Stomach smooth muscle (tissue), 2 donors: ENCODE measurements around the gene GIT2.

ENCODE experiments used
- H3K27ac ChIP-seq: one replicate; pipeline ENCODE4 v1.7.0; 2013; ENCODE audit warnings: mild to moderate bottlenecking, low read length, inconsistent platforms
- H3K27me3 ChIP-seq, 2 donors: one replicate each; pipeline ENCODE4 v1.7.0; 2013; ENCODE audit warnings: low read length in 2 of 2; ENCODE audit not compliant: insufficient read depth in 2 of 2, control insufficient read depth in 1 of 2
- H3K36me3 ChIP-seq, 2 donors: one replicate each; pipeline ENCODE4 v1.7.0; 2013; ENCODE audit warnings: low read length in 2 of 2; ENCODE audit not compliant: control insufficient read depth in 2 of 2, insufficient read depth in 2 of 2
- H3K4me1 ChIP-seq: one replicate; pipeline ENCODE4 v1.7.0; 2013; ENCODE audit warnings: low read length; ENCODE audit not compliant: control insufficient read depth, insufficient read depth
- H3K4me3 ChIP-seq, 2 donors: one replicate each; pipeline ENCODE4 v1.7.0; 2013; ENCODE audit warnings: low read length in 2 of 2
- H3K9ac ChIP-seq, 2 donors: one replicate each; pipeline ENCODE4 v1.7.0; 2013; ENCODE audit warnings: low read length in 2 of 2, mild to moderate bottlenecking in 1 of 2
- H3K9me3 ChIP-seq, 2 donors: one replicate each; pipeline ENCODE4 v1.7.0; 2013; ENCODE audit warnings: low read length in 2 of 2; ENCODE audit not compliant: control insufficient read depth in 2 of 2
- donor health status: healthy.
- donor health status: Pancreatic carcinoma.

The GIT2 gene

DNA sequence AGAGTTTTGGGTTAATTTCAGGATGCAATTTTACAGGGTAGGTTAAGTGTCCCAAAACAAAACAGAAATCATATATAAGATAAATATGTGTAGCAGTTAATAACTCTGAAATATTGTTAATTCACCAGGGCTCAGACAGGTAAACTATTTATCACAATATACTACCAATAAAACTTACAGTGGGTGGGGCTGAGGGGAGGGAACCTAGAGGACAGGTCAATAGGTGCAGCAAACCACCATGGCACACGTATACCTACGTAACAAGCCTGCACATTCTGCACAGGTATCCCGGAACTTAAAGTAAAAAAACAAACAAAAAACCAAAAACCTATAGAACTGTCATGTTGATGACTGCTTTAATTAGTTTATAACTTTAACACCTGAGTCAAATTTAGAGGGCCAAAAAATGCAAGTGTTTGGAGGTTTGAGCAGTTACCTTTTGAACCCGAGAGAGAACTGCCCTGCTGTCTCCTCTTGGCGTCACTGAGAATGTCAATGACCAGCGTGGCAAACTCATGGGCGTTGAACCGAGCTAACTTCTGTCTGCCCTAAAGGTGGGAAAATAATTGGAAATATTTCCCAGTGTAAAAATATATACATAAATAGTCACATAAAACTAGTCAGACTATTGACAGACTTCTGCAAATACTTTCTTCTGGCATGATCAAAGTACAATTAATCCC, 36.6 kb downstream of the GIT2 start:
- Histone ChIP-seq H3K27ac (no peak overlapping the region), H3K27me3 (no peaks in the 10 kb centered on the region), H3K36me3 (peaks cover 32 to 37% of the 10 kb centered on the region in 2 donors)

DNA sequence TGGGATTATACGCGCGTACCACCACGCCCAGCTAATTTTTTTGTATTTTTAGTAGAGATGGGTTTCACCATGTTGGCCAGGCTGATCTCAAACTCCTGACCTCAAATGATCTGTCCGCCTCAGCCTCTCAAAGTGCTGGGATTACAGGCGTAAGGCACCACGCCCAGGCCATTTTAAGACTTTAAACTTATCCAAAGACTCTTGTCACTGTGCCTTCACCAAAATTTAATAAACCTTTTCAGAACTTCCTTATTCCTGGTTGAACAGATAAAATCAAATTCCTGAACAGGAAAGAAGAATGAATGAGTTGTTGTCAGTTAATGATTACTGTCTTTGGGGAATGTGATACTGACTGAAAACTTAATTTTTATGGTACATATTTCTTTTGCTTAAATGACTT, 37.8 kb downstream of the GIT2 start:
- Histone ChIP-seq H3K9ac (no peak overlapping the region), H3K36me3 (peaks cover 30 to 34% of the 10 kb centered on the region in 2 donors), H3K4me3 (no peak overlapping the region), H3K4me1 (no peaks in the 10 kb centered on the region), H3K9me3 (no peaks in the 10 kb centered on the region), H3K27ac (no peak overlapping the region), H3K27me3 (no peaks in the 10 kb centered on the region)

More for the DNA sequence above, 36.6 kb downstream of the GIT2 start:
- Histone ChIP-seq H3K9me3 (no peaks in the 10 kb centered on the region), H3K4me3 (no peak overlapping the region), H3K4me1 (no peaks in the 10 kb centered on the region), H3K9ac (no peak overlapping the region)

DNA sequence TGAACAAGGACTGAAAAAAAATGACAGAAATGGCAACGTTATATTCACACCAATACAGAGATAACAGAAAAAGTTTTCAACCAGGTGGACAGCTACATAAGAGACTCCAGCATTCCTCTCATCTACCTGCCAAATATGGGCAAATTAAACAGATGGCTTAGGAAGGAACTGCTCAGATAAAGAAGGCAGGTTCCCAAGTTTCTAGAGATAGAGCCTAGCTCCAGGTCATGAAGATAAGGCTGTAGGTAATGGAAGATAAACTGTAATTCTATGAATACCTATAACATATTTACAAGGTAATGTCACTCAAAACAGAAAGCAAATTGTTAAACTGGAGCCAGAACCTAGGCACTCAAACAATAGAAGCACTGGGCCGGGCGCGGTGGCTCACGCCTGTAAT, 42.5 kb downstream of the GIT2 start:
- peaks cover 29% of the 10 kb centered on the region for H3K4me1 ChIP-seq
- H3K4me3 ChIP-seq, result no peak overlapping the region
- no peaks in the 10 kb centered on the region for H3K9me3 ChIP-seq
- H3K36me3 ChIP-seq, result peaks cover 33 to 40% of the 10 kb centered on the region in 2 donors
- H3K27me3 ChIP-seq, result no peaks in the 10 kb centered on the region
- no peak overlapping the region for H3K9ac ChIP-seq
- H3K27ac ChIP-seq, result no peak overlapping the region

DNA sequence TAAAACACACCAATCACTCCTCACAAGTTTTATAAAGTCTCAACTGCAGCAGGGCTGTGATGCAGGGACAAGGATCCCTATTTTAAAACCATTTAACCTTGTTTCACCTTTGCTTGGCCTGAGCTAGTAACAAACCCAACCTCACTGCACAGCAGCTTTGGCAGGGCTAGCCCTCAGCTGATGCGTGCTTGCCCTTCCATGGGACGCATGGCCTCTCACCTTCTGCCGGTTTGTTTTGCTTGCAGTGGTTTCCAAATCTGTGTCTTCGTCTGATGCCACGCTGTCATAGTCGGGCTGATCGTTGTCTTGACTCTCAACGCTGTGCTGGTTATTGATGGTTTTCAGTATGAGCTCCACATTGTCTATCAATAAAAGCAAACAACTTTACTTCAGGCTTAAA, 43.3 kb downstream of the GIT2 start:
- Histone ChIP-seq H3K9ac (no peak overlapping the region), H3K4me3 (no peak overlapping the region), H3K9me3 (no peaks in the 10 kb centered on the region), H3K4me1 (peaks cover 35% of the 10 kb centered on the region), H3K27me3 (no peaks in the 10 kb centered on the region), H3K27ac (peak overlapping the region; percentile 0), H3K36me3 (peaks cover 38 to 39% of the 10 kb centered on the region in 2 donors)

DNA sequence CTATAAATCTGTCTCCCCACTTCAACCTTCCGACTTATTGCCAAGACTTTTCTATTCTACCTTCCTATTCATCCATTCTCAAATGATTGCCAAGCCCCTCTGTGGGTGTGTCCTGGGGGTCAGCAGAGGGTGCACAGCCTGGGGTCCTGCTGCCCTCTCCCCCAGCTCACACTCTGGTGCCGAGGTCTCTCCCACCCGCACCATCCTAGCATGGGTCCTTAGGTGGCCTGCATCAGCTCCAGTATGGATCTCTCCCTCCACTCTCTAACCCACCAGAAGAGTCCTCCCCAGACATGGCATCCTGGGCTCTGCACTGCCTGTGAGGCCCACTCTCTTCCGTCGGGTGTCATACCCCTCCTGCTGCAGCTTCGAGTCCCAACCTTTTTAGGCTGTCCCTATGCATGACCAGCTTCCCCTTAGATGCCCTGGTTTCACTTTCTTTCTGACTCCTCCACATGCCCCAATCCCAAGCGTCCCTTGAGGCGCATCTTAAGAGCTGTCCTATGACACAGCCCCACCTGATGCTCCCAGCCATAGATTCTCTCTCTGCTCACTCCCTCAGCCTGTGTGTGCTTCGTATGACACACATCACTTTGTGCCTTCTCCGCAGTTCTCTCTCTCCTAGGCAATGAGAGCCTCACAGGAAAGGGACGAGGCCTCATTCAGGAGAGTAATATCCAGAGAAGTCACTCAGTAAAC, 43.9 kb downstream of the GIT2 start:
- peaks cover 38 to 42% of the 10 kb centered on the region in 2 donors for H3K36me3 ChIP-seq
- H3K9me3 ChIP-seq, result no peaks in the 10 kb centered on the region
- H3K4me1 ChIP-seq, result peaks cover 36% of the 10 kb centered on the region
- H3K4me3 ChIP-seq, result no peak overlapping the region
- no peak overlapping the region for H3K9ac ChIP-seq
- H3K27me3 ChIP-seq, result no peaks in the 10 kb centered on the region
- H3K27ac ChIP-seq, result peak overlapping the region; percentile 0

DNA sequence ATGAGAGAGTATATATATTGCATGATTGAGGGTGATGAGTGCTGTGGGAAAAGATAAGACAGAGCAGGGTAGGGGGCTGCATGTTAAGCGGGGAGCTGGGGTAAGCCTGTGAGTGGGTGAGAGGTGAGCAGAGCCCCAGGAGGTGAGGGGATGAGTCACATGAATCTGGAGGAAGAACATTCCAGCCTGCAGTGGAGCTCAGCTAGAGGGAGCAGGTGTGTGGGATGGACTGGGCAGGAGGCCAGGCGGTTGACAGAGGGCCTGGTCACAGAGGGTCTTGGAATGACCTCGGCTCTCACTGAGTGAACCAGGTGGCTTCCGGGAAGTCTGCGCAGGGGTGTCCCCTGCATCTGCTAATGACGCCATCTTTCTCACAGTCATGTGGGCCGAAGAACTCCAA, 44.4 kb downstream of the GIT2 start:
- H3K36me3 ChIP-seq, result peaks cover 39 to 47% of the 10 kb centered on the region in 2 donors
- no peaks in the 10 kb centered on the region for H3K9me3 ChIP-seq
- no peak overlapping the region for H3K9ac ChIP-seq
- H3K27ac ChIP-seq, result peak overlapping the region; percentile 0
- H3K4me1 ChIP-seq, result peaks cover 41% of the 10 kb centered on the region
- H3K27me3 ChIP-seq, result no peaks in the 10 kb centered on the region
- H3K4me3 ChIP-seq, result no peak overlapping the region

DNA sequence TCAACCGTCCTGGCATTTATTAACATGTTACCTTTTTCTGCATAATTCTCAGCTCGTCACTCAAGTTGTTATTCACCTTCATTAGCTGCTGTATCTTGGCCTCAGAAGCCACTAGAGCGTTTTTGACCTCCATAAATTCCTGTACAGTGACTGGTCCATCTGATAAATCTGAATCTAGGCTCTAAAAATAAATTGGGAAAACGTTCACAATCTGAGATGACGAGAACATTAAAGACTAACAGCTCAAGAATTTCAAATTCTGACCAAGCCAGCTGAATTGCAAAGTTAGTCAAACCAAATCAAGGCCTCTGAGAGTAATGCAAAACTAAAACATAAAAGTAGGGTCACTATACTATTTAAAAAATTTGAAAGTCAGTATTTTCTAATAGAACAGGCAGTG, 45.0 kb downstream of the GIT2 start:
- Histone ChIP-seq H3K4me1 (peaks cover 41% of the 10 kb centered on the region), H3K27me3 (no peaks in the 10 kb centered on the region), H3K4me3 (no peak overlapping the region), H3K9me3 (no peaks in the 10 kb centered on the region), H3K36me3 (peaks cover 40 to 47% of the 10 kb centered on the region in 2 donors), H3K27ac (peak overlapping the region; percentile 62), H3K9ac (no peak overlapping the region)

DNA sequence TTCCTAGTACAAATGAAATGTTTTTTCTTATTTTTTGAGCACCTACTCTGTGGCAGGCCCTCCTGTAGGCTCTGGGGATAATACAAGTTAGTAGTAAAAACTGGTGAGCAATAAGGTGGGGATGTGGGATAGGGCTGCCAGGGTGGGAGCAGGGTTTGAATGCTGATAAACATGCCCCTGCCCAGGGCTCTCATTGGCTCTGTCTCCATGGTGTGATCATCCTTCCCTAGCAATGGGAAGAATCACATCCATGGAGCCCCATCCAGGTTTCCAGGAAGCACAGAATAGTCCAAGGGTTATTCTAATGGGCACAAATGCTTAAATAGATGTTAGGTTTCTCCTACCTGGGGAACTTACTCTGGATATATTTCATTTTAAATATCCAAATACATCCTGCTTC, 45.5 kb downstream of the GIT2 start:
- Histone ChIP-seq H3K9me3 (no peaks in the 10 kb centered on the region), H3K4me1 (peaks cover 41% of the 10 kb centered on the region), H3K27me3 (no peaks in the 10 kb centered on the region), H3K4me3 (no peak overlapping the region), H3K36me3 (peaks cover 39 to 45% of the 10 kb centered on the region in 2 donors), H3K9ac (no peak overlapping the region), H3K27ac (peak overlapping the region; percentile 62)

DNA sequence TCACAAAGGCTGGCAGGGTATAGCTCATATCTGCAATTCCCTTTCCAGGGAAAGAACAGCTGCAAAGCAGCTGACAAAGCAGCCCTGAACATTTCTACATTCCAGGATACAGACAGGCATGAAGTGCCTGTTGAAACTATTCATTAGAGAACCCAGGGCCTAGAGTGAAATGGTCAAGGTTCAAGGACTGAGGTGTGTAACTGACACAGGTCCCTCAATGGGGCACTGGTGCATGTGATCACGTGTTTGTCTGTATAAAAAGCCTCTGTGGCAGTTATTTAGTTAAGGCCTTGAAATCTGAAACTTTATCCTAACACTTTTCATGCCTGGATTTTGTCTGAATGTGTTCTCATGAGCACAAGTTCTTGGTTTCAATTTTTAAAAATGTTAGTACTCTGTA, 47.1 kb downstream of the GIT2 start:
- H3K27me3 ChIP-seq, result no peaks in the 10 kb centered on the region
- peak overlapping the region in 1 of 2 donors; percentile 23 for H3K9ac ChIP-seq
- H3K9me3 ChIP-seq, result no peaks in the 10 kb centered on the region
- peaks cover 41% of the 10 kb centered on the region for H3K4me1 ChIP-seq
- peaks cover 39 to 49% of the 10 kb centered on the region in 2 donors for H3K36me3 ChIP-seq
- no peak overlapping the region for H3K4me3 ChIP-seq
- peak overlapping the region; percentile 20 for H3K27ac ChIP-seq

DNA sequence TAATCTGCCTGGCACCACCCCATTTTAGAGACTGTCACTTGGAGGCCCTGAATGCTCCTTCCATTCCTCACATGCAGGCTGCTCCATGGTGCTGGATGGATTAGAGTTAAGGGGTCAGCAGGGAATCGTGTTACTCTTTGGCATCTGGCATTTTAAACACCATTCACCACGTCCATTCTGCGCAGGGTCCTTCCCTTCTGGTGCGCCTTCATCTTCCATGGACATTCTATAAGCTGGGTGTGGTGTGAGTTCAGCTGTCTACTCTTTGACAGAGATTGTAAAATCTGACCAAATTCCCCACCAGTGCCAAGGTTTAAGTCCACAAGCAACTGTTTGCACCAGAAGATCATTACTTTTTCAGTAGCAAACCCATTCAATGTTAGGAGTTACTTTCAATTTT, 47.8 kb downstream of the GIT2 start:
- H3K9ac ChIP-seq, result no peak overlapping the region

DNA sequence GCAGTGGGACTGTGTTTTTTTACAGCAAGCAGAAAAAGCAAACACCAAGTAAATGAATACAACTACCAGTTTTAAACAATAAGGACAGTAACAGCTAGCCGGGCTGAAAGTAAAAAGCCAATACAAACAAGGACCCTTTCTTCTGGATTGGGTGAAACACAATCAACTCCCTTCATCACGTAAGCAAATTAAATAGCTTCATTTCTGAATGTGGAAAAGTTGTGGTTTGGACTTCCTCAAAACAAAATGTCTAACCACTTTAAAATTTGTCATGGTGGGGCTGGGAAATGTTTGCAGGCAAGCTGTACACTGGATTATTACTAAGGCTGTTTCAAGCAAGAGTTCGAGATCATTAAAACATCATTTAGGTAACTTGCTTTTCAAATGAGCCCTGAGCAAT, 48.6 kb downstream of the GIT2 start:
- Histone ChIP-seq H3K4me1 (peaks cover 37% of the 10 kb centered on the region), H3K9me3 (no peaks in the 10 kb centered on the region), H3K4me3 (no peak overlapping the region), H3K27ac (peak overlapping the region; percentile 26), H3K27me3 (no peaks in the 10 kb centered on the region), H3K36me3 (peaks cover 34 to 38% of the 10 kb centered on the region in 2 donors), H3K9ac (no peak overlapping the region)

More for the DNA sequence above, 47.8 kb downstream of the GIT2 start:
- Histone ChIP-seq H3K4me1 (peaks cover 41% of the 10 kb centered on the region), H3K9me3 (no peaks in the 10 kb centered on the region), H3K36me3 (peaks cover 39 to 45% of the 10 kb centered on the region in 2 donors), H3K27ac (peak overlapping the region; percentile 20), H3K4me3 (no peak overlapping the region), H3K27me3 (no peaks in the 10 kb centered on the region)
